WTC11 (cell line): ENCODE results near the gene BEND3. TPM values are rescaled to one million over a fixed set of nuclear protein-coding genes. Genes with fewer than 3 reads are reported as not detected.
A peak's percentile ranks its signal among the peaks of the same experiment; 100 is the strongest.

ENCODE experiments used
- ATAC-seq: fragments of 200-7000 bp; cut with Tn5 transposase; 2 replicates; pipeline ENCODE4 v1.10.0; 2021; ENCODE audit warnings: mild to moderate bottlenecking, moderate library complexity
- CTCF ChIA-PET: fragments of 300-600 bp; sonication (Branson Sonifier 250); formaldehyde crosslinking; loops from one replicate; lab custom pipeline; 2021; ENCODE audit warnings: antibody characterized with exemption; lab: Charles Lee
- POLR2A ChIA-PET: fragments of 350-600 bp; sonication (Branson Sonifier 250); formaldehyde crosslinking; loops from one replicate; lab custom pipeline; 2021; ENCODE audit warnings: antibody characterized with exemption; lab: Charles Lee
- DNase-seq: peaks from one replicate; pipeline ENCODE4 v3.0.0; 2021; ENCODE audit warnings: low spot score
- H3K27ac Mint-ChIP-seq: 2 replicates; pipeline ENCODE4 v1.8.0; 2021; ENCODE audit warnings: mixed read lengths
- H3K27me3 Mint-ChIP-seq: 2 replicates; pipeline ENCODE4 v1.8.0; 2021; ENCODE audit warnings: low read depth, mild to moderate bottlenecking, moderate library complexity, mixed read lengths
- H3K36me3 Mint-ChIP-seq: 2 replicates; pipeline ENCODE4 v1.8.0; 2021; ENCODE audit warnings: mixed read lengths
- H3K4me1 Mint-ChIP-seq: 2 replicates; pipeline ENCODE4 v1.8.0; 2022; ENCODE audit warnings: mixed read lengths
- H3K4me3 Mint-ChIP-seq: 2 replicates; pipeline ENCODE4 v1.8.0; 2021; ENCODE audit warnings: mild to moderate bottlenecking, moderate library complexity, mixed read lengths
- H3K9me3 Mint-ChIP-seq: 2 replicates; pipeline ENCODE4 v1.8.0; 2021; ENCODE audit warnings: mixed read lengths
- ATF1 ChIP-seq: sonication (generic); formaldehyde crosslinking; IDR thresholded peaks from 2 replicates; pipeline ENCODE4 v1.8.1; 2023; ENCODE audit warnings: mild to moderate bottlenecking, moderate library complexity, missing genetic modification reagents
- CREM ChIP-seq: sonication (generic); formaldehyde crosslinking; IDR thresholded peaks from 2 replicates; pipeline ENCODE4 v1.8.1; 2022; ENCODE audit warnings: mild to moderate bottlenecking, missing genetic modification reagents, moderate library complexity
- GABPB1 ChIP-seq: sonication (generic); formaldehyde crosslinking; IDR thresholded peaks from 2 replicates; pipeline ENCODE4 v1.8.1; 2023; ENCODE audit warnings: mild to moderate bottlenecking, missing genetic modification reagents
- JAZF1 ChIP-seq: fragments of 250-450 bp; sonication (Bioruptor Pico); IDR thresholded peaks from 2 replicates; pipeline ENCODE4 v1.9.0; 2021; ENCODE audit warnings: moderate library complexity, mild to moderate bottlenecking, inconsistent platforms
- MXD4 ChIP-seq: fragments of 250-450 bp; sonication (Bioruptor Pico); IDR thresholded peaks from 2 replicates; pipeline ENCODE4 v1.8.0; 2021; ENCODE audit warnings: mild to moderate bottlenecking, moderate library complexity, borderline replicate concordance
- OVOL2 ChIP-seq: fragments of 250-450 bp; sonication (Bioruptor Pico); IDR thresholded peaks from 2 replicates; pipeline ENCODE4 v1.9.0; 2021; ENCODE audit warnings: mild to moderate bottlenecking, borderline replicate concordance
- SOX15 ChIP-seq: fragments of 250-450 bp; sonication (Bioruptor Pico); IDR thresholded peaks from 2 replicates; pipeline ENCODE4 v1.9.0; 2021; ENCODE audit warnings: mild to moderate bottlenecking
- SP1 ChIP-seq: sonication (generic); formaldehyde crosslinking; conservative IDR thresholded peaks from 2 replicates; pipeline ENCODE4 v1.8.1; 2022; ENCODE audit warnings: missing genetic modification reagents
- TEAD4 ChIP-seq: sonication (generic); formaldehyde crosslinking; IDR thresholded peaks from 2 replicates; pipeline ENCODE4 v1.8.0; 2022; ENCODE audit warnings: mild to moderate bottlenecking, missing genetic modification reagents
- TP53 ChIP-seq: sonication (generic); formaldehyde crosslinking; IDR thresholded peaks from 2 replicates; pipeline ENCODE4 v1.8.1; 2023; ENCODE audit warnings: mild to moderate bottlenecking, missing genetic modification reagents
- total RNA-seq: library from RNA; stranded (reverse); gene quantifications from 3 replicates; pipeline ENCODE4 v1.2.3, GENCODE V29; 2021
- TF ChIP-seq, protein P1 (sequence below): sonication (generic); formaldehyde crosslinking; IDR thresholded peaks from 2 replicates; pipeline ENCODE4 v1.8.0; 2023; ENCODE audit warnings: missing genetic modification reagents, mild to moderate bottlenecking, borderline replicate concordance
- TF ChIP-seq, protein P2 (sequence below): fragments of 250-450 bp; sonication (Bioruptor Pico); IDR thresholded peaks from 2 replicates; pipeline ENCODE4 v2.1.2; 2022; ENCODE audit warnings: mild to moderate bottlenecking, moderate library complexity
- TF ChIP-seq, protein P3 (sequence below): fragments of 250-450 bp; sonication (Bioruptor Pico); IDR thresholded peaks from 2 replicates; pipeline ENCODE4 v1.9.0; 2021; ENCODE audit warnings: mild to moderate bottlenecking, borderline replicate concordance
- TF ChIP-seq, protein P4 (sequence below): sonication (generic); formaldehyde crosslinking; conservative IDR thresholded peaks from 2 replicates; pipeline ENCODE4 v1.8.1; 2023; ENCODE audit warnings: mild to moderate bottlenecking, low read depth, missing genetic modification reagents, moderate library complexity
- TF ChIP-seq, protein P5 (sequence below): fragments of 250-450 bp; sonication (Bioruptor Pico); IDR thresholded peaks from 2 replicates; pipeline ENCODE4 v1.9.0; 2021; ENCODE audit warnings: mild to moderate bottlenecking
- TF ChIP-seq, protein P6 (sequence below): sonication (generic); formaldehyde crosslinking; IDR thresholded peaks from 2 replicates; pipeline ENCODE4 v1.8.1; 2023; ENCODE audit warnings: mild to moderate bottlenecking, moderate library complexity, missing genetic modification reagents

Gene BEND3
- total RNA-seq, 1 experiment from 2014 or later, result 25.4 TPM

DNA sequence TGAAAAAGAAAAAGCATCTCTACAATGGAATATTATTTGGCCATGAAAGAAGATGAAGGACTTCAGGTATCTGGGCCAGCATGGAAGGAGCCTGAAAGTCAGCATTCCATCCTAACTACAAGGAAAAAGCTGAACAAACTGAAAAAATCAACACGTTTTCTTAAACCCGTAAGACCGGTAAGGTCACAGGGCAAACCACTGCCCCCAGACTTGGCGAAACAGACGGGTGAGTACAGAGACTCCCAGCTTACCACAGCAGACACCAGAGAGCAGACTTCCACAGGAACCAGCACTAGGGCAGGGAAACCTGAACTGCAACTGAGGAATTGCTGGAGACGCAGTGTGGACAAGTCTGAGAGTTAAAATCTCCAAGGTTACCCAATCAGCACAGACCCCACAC is 31.4 kb downstream of the BEND3 start (continued):
- TF ChIP-seq, protein P1, sequence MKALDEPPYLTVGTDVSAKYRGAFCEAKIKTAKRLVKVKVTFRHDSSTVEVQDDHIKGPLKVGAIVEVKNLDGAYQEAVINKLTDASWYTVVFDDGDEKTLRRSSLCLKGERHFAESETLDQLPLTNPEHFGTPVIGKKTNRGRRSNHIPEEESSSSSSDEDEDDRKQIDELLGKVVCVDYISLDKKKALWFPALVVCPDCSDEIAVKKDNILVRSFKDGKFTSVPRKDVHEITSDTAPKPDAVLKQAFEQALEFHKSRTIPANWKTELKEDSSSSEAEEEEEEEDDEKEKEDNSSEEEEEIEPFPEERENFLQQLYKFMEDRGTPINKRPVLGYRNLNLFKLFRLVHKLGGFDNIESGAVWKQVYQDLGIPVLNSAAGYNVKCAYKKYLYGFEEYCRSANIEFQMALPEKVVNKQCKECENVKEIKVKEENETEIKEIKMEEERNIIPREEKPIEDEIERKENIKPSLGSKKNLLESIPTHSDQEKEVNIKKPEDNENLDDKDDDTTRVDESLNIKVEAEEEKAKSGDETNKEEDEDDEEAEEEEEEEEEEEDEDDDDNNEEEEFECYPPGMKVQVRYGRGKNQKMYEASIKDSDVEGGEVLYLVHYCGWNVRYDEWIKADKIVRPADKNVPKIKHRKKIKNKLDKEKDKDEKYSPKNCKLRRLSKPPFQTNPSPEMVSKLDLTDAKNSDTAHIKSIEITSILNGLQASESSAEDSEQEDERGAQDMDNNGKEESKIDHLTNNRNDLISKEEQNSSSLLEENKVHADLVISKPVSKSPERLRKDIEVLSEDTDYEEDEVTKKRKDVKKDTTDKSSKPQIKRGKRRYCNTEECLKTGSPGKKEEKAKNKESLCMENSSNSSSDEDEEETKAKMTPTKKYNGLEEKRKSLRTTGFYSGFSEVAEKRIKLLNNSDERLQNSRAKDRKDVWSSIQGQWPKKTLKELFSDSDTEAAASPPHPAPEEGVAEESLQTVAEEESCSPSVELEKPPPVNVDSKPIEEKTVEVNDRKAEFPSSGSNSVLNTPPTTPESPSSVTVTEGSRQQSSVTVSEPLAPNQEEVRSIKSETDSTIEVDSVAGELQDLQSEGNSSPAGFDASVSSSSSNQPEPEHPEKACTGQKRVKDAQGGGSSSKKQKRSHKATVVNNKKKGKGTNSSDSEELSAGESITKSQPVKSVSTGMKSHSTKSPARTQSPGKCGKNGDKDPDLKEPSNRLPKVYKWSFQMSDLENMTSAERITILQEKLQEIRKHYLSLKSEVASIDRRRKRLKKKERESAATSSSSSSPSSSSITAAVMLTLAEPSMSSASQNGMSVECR (CRISPR knock-in tag), result no peak
- TF ChIP-seq, all 79 proteins: peak for 0

DNA sequence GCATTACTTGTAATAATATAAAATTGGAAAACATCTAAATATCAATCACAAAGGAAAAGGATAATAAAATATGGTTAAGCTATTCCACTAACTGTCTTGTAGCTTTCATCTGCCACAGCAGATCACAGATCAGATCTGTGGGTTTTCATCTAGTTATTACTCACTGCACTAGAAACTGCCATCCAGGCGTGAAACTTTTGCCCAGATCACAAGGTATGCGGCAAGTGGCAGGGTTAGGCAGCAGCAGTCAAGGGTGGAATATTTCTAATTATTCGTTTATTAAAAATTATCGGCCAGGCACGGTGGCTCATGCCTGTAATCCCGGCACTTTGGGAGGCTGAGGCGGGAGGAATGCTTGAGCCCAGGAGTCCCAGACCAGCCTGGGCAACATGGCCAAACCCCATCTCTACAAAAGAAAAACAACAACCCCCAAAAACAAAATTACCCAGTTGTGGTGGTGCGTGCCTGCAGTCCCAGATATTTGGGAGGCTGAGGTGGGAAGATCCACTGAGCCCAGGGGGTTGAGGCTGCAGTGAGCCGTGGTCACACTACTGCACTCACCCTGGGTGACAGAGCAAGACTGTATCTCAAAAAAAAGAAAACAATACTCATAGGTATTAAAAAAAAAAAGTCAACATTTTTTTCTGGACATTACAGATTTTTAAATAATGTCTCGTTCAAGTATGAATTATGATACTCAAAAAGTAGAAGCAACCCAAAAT is 32.1 kb downstream of the BEND3 start:
- Mint-ChIP-seq H3K27me3 (no peaks in the 10 kb centered on the region), H3K9me3 (peaks cover 10% of the 10 kb centered on the region), H3K27ac (0 out of 2 replicates have a peak overlapping the region, but pooled peaks have one; percentile 92), H3K36me3 (peaks cover 51% of the 10 kb centered on the region), H3K4me3 (no peak overlapping the region)
- POLR2A ChIA-PET, result no interaction called here
- CTCF ChIA-PET, result interaction anchor here (1.6 kb wide), 1 partner anchor 748 kb away, joined by 4 read pairs; no protein-coding TSS in a partner anchor
- DNase-seq (no peak), ATAC-seq (no peak)
- TF ChIP-seq SP1 (CRISPR knock-in tag) (no peak), GABPB1 (CRISPR knock-in tag) (no peak), TP53 (CRISPR knock-in tag) (no peak), SOX15 (no peak), CREM (CRISPR knock-in tag) (no peak), TEAD4 (no peak), JAZF1 (CRISPR knock-in tag) (no peak), ATF1 (CRISPR knock-in tag) (no peak), MXD4 (CRISPR knock-in tag) (no peak), OVOL2 (CRISPR knock-in tag) (no peak)
- TF ChIP-seq, protein P2, sequence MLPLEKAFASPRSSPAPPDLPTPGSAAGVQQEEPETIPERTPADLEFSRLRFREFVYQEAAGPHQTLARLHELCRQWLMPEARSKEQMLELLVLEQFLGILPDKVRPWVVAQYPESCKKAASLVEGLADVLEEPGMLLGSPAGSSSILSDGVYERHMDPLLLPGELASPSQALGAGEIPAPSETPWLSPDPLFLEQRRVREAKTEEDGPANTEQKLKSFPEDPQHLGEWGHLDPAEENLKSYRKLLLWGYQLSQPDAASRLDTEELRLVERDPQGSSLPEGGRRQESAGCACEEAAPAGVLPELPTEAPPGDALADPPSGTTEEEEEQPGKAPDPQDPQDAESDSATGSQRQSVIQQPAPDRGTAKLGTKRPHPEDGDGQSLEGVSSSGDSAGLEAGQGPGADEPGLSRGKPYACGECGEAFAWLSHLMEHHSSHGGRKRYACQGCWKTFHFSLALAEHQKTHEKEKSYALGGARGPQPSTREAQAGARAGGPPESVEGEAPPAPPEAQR (CRISPR knock-in tag), result no peak
- TF ChIP-seq, protein P3, sequence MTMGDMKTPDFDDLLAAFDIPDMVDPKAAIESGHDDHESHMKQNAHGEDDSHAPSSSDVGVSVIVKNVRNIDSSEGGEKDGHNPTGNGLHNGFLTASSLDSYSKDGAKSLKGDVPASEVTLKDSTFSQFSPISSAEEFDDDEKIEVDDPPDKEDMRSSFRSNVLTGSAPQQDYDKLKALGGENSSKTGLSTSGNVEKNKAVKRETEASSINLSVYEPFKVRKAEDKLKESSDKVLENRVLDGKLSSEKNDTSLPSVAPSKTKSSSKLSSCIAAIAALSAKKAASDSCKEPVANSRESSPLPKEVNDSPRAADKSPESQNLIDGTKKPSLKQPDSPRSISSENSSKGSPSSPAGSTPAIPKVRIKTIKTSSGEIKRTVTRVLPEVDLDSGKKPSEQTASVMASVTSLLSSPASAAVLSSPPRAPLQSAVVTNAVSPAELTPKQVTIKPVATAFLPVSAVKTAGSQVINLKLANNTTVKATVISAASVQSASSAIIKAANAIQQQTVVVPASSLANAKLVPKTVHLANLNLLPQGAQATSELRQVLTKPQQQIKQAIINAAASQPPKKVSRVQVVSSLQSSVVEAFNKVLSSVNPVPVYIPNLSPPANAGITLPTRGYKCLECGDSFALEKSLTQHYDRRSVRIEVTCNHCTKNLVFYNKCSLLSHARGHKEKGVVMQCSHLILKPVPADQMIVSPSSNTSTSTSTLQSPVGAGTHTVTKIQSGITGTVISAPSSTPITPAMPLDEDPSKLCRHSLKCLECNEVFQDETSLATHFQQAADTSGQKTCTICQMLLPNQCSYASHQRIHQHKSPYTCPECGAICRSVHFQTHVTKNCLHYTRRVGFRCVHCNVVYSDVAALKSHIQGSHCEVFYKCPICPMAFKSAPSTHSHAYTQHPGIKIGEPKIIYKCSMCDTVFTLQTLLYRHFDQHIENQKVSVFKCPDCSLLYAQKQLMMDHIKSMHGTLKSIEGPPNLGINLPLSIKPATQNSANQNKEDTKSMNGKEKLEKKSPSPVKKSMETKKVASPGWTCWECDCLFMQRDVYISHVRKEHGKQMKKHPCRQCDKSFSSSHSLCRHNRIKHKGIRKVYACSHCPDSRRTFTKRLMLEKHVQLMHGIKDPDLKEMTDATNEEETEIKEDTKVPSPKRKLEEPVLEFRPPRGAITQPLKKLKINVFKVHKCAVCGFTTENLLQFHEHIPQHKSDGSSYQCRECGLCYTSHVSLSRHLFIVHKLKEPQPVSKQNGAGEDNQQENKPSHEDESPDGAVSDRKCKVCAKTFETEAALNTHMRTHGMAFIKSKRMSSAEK (CRISPR knock-in tag), result no peak
- TF ChIP-seq, protein P4, sequence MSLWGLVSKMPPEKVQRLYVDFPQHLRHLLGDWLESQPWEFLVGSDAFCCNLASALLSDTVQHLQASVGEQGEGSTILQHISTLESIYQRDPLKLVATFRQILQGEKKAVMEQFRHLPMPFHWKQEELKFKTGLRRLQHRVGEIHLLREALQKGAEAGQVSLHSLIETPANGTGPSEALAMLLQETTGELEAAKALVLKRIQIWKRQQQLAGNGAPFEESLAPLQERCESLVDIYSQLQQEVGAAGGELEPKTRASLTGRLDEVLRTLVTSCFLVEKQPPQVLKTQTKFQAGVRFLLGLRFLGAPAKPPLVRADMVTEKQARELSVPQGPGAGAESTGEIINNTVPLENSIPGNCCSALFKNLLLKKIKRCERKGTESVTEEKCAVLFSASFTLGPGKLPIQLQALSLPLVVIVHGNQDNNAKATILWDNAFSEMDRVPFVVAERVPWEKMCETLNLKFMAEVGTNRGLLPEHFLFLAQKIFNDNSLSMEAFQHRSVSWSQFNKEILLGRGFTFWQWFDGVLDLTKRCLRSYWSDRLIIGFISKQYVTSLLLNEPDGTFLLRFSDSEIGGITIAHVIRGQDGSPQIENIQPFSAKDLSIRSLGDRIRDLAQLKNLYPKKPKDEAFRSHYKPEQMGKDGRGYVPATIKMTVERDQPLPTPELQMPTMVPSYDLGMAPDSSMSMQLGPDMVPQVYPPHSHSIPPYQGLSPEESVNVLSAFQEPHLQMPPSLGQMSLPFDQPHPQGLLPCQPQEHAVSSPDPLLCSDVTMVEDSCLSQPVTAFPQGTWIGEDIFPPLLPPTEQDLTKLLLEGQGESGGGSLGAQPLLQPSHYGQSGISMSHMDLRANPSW (CRISPR knock-in tag), result no peak
- TF ChIP-seq, protein P5, sequence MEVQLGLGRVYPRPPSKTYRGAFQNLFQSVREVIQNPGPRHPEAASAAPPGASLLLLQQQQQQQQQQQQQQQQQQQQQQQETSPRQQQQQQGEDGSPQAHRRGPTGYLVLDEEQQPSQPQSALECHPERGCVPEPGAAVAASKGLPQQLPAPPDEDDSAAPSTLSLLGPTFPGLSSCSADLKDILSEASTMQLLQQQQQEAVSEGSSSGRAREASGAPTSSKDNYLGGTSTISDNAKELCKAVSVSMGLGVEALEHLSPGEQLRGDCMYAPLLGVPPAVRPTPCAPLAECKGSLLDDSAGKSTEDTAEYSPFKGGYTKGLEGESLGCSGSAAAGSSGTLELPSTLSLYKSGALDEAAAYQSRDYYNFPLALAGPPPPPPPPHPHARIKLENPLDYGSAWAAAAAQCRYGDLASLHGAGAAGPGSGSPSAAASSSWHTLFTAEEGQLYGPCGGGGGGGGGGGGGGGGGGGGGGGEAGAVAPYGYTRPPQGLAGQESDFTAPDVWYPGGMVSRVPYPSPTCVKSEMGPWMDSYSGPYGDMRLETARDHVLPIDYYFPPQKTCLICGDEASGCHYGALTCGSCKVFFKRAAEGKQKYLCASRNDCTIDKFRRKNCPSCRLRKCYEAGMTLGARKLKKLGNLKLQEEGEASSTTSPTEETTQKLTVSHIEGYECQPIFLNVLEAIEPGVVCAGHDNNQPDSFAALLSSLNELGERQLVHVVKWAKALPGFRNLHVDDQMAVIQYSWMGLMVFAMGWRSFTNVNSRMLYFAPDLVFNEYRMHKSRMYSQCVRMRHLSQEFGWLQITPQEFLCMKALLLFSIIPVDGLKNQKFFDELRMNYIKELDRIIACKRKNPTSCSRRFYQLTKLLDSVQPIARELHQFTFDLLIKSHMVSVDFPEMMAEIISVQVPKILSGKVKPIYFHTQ (CRISPR knock-in tag), result no peak
- TF ChIP-seq, protein P6, sequence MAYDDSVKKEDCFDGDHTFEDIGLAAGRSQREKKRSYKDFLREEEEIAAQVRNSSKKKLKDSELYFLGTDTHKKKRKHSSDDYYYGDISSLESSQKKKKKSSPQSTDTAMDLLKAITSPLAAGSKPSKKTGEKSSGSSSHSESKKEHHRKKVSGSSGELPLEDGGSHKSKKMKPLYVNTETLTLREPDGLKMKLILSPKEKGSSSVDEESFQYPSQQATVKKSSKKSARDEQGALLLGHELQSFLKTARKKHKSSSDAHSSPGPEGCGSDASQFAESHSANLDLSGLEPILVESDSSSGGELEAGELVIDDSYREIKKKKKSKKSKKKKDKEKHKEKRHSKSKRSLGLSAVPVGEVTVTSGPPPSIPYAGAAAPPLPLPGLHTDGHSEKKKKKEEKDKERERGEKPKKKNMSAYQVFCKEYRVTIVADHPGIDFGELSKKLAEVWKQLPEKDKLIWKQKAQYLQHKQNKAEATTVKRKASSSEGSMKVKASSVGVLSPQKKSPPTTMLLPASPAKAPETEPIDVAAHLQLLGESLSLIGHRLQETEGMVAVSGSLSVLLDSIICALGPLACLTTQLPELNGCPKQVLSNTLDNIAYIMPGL (CRISPR knock-in tag), result no peak
- TF ChIP-seq, all 79 proteins: peak for 0
- H3K4me1 Mint-ChIP-seq, result peaks cover 13% of the 10 kb centered on the region
